PC-9 (cell line): ENCODE results near the gene CHP2. TPM values are rescaled to one million over a fixed set of nuclear protein-coding genes. Genes with fewer than 3 reads are reported as not detected.

ENCODE experiments used
- BruUV-seq: library from RNA; stranded (reverse); fragments of 400-500 nt; replicated peaks from 2 replicates; lab custom pipeline; 2021; lab: Mats Ljungman, UMichigan
- CTCF ChIA-PET: fragments of 300-600 bp; sonication (Branson Sonifier 250); formaldehyde crosslinking; loops from one replicate; lab custom pipeline; 2022; ENCODE audit warnings: antibody characterized with exemption; lab: Charles Lee
- POLR2A ChIA-PET: fragments of 300-600 bp; sonication (Branson Sonifier 250); formaldehyde crosslinking; loops from one replicate; lab custom pipeline; 2022; ENCODE audit warnings: antibody characterized with exemption; ENCODE audit not compliant: unreplicated experiment; lab: Charles Lee
- DNase-seq, 2 experiments: peaks; one replicate each; pipeline versions ENCODE4 v3.0.0 to v3.0.0-alpha.2; 2015 to 2022; ENCODE audit warnings: mixed read lengths in 1 of 2
- H2AFZ ChIP-seq: fragments of 200-600 bp; sonication (generic); 2 replicates; pipeline ENCODE4 v1.8.1; 2017; ENCODE audit warnings: antibody characterized with exemption
- H3F3A ChIP-seq: fragments of 200-600 bp; sonication (generic); 2 replicates; pipeline ENCODE4 v1.8.1; 2017; ENCODE audit warnings: antibody characterized with exemption, mild to moderate bottlenecking, low read depth; ENCODE audit not compliant: insufficient read depth
- H3K27ac ChIP-seq: fragments of 200-600 bp; sonication (generic); 2 replicates; pipeline ENCODE4 v1.6.1; 2016; ENCODE audit warnings: mixed run types
- H3K27me3 ChIP-seq: fragments of 200-600 bp; sonication (generic); 2 replicates; pipeline ENCODE4 v1.6.1; 2016; ENCODE audit warnings: low read depth, mixed run types; ENCODE audit not compliant: insufficient read depth
- H3K36me3 ChIP-seq: fragments of 200-600 bp; sonication (generic); 2 replicates; pipeline ENCODE4 v1.6.1; 2016; ENCODE audit warnings: low read depth, mixed run types
- H3K4me1 ChIP-seq: fragments of 200-600 bp; sonication (generic); replicated peaks from 2 replicates; pipeline ENCODE4 v1.6.1; 2016; ENCODE audit warnings: mixed run types; ENCODE audit not compliant: insufficient read depth
- H3K4me2 ChIP-seq: fragments of 200-600 bp; sonication (generic); 2 replicates; pipeline ENCODE4 v1.6.1; 2017; ENCODE audit warnings: mixed run types
- H3K4me3 ChIP-seq: fragments of 200-600 bp; sonication (generic); 2 replicates; pipeline ENCODE4 v1.6.1; 2016; ENCODE audit warnings: mixed run types
- H3K79me2 ChIP-seq: fragments of 200-600 bp; sonication (generic); 2 replicates; pipeline ENCODE4 v1.6.1; 2017; ENCODE audit warnings: low read depth, mixed run types
- H3K9me2 ChIP-seq: fragments of 200-600 bp; sonication (generic); 2 replicates; pipeline ENCODE4 v1.8.1; 2017; ENCODE audit warnings: mild to moderate bottlenecking; ENCODE audit not compliant: insufficient read depth
- H3K9me3 ChIP-seq: fragments of 200-600 bp; sonication (generic); 2 replicates; pipeline ENCODE4 v1.8.1; 2016; ENCODE audit warnings: low read depth; ENCODE audit not compliant: insufficient read depth
- H4K20me1 ChIP-seq: fragments of 200-600 bp; sonication (generic); 2 replicates; pipeline ENCODE4 v1.8.1; 2017; ENCODE audit not compliant: insufficient read depth
- CTCF ChIP-seq: fragments of 200-600 bp; sonication (generic); conservative IDR thresholded peaks from 2 replicates; pipeline ENCODE4 v1.6.1; 2017; ENCODE audit warnings: mixed run types, antibody characterized with exemption, mild to moderate bottlenecking, moderate library complexity
- EZH2 ChIP-seq: fragments of 200-600 bp; sonication (generic); IDR thresholded peaks from 2 replicates; pipeline ENCODE4 v1.8.0; 2017; ENCODE audit warnings: antibody characterized with exemption, low read depth
- intact Hi-C: fragments of 100-400 bp; cut with micrococcal nuclease; formaldehyde crosslinking; loops from one replicate; pipeline ENCODE4 v1.10.0; 2022; ENCODE audit not compliant: unreplicated experiment
- total RNA-seq: library from RNA; stranded (reverse); gene quantifications from 2 replicates; pipeline ENCODE4 v1.2.3, GENCODE V29; 2021

CHP2 gene
- total RNA-seq, 1 experiment from 2014 or later, result not detected

- Histone ChIP-seq H3K4me2 (no peak overlapping the region), H4K20me1 (no peaks in the 10 kb centered on the region), H3K27ac (no peak overlapping the region), H3K79me2 (no peaks in the 10 kb centered on the region), H3K4me3 (no peak overlapping the region), H3K9me2 (no peaks in the 10 kb centered on the region), H3K9me3 (no peaks in the 10 kb centered on the region), H3F3A (no peaks in the 10 kb centered on the region), H3K4me1 (no peaks in the 10 kb centered on the region), H3K36me3 (no peaks in the 10 kb centered on the region), H3K27me3 (peaks cover 30% of the 10 kb centered on the region), H2AFZ (no peak overlapping the region)
- TF ChIP-seq CTCF (no peak), EZH2 (no peak)
- BruUV-seq, result no TSS peak
- intact Hi-C loops, result no loop called here
- ChIA-PET CTCF (no interaction called here), POLR2A (no interaction called here)
- no peak for DNase-seq
Measured at GRCh38 chr16:23765933-23766332, 11.1 kb downstream of the CHP2 start.

DNA sequence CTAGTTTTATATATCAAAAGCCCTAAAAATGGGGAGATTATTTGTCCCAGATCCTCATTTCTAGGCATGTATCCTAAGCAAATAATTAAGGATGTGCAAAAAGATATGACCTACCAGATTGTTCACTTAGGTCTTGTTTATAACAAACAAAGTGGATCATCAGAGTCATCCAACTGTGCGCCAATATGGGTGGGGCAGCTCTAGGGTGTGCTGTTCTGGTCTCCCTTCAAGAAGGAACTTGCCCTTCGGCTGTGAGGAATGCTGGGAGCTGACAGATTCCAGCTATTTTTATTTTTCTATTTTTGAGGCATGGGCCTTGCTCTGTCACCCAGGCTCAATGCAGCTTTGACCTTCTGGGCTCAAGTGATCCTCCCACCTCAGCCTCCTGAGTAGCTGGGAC lies 13.8 kb downstream of the CHP2 start:
- ChIA-PET POLR2A (no interaction called here), CTCF (no interaction called here)
- peaks cover 18% of the 10 kb centered on the region for H3K27me3 ChIP-seq
- H3F3A ChIP-seq, result no peaks in the 10 kb centered on the region
- no peaks in the 10 kb centered on the region for H3K9me3 ChIP-seq
- no peaks in the 10 kb centered on the region for H3K36me3 ChIP-seq
- H2AFZ ChIP-seq, result no peak overlapping the region
- H3K27ac ChIP-seq, result no peak overlapping the region
- no peaks in the 10 kb centered on the region for H3K79me2 ChIP-seq
- no peak for DNase-seq
- no peaks in the 10 kb centered on the region for H4K20me1 ChIP-seq
- H3K9me2 ChIP-seq, result no peaks in the 10 kb centered on the region
- H3K4me2 ChIP-seq, result no peak overlapping the region
- TF ChIP-seq CTCF, result no peak
- TF ChIP-seq EZH2, result no peak
- H3K4me1 ChIP-seq, result no peaks in the 10 kb centered on the region
- intact Hi-C loops, result no loop called here
- no TSS peak for BruUV-seq
- no peak overlapping the region for H3K4me3 ChIP-seq

- TF ChIP-seq EZH2 (no peak), CTCF (no peak)
- BruUV-seq, result no TSS peak
- Histone ChIP-seq H2AFZ (no peak overlapping the region), H3K4me3 (no peak overlapping the region), H3K9me2 (no peaks in the 10 kb centered on the region), H3F3A (no peaks in the 10 kb centered on the region), H3K27ac (no peak overlapping the region), H3K4me1 (no peaks in the 10 kb centered on the region), H3K27me3 (peaks cover 31% of the 10 kb centered on the region; the same call in 1 of the 2 replicates), H3K79me2 (no peaks in the 10 kb centered on the region), H3K9me3 (no peaks in the 10 kb centered on the region), H4K20me1 (no peaks in the 10 kb centered on the region), H3K4me2 (no peak overlapping the region), H3K36me3 (no peaks in the 10 kb centered on the region)
- intact Hi-C loops, result no loop called here
- CTCF ChIA-PET, result no interaction called here
- no peak for DNase-seq
- POLR2A ChIA-PET, result no interaction called here
Measured at GRCh38 chr16:23771027-23771426, 16.2 kb downstream of the CHP2 start.
